HG03521 (cell line): Measurements from ENCODE around the gene SARM1.
"Not testable (repeated sequence)": the region's sequence is repeated elsewhere in the genome, so short reads cannot be mapped to it uniquely, and the experiment has no call there.

ENCODE experiments used
- ATAC-seq: cut with Tn5 transposase; IDR thresholded peaks from one replicate; pipeline ENCODE4 v1.9.1; 2021; ENCODE audit warnings: mild to moderate bottlenecking, moderate library complexity; ENCODE audit not compliant: unreplicated experiment

SARM1 gene

DNA sequence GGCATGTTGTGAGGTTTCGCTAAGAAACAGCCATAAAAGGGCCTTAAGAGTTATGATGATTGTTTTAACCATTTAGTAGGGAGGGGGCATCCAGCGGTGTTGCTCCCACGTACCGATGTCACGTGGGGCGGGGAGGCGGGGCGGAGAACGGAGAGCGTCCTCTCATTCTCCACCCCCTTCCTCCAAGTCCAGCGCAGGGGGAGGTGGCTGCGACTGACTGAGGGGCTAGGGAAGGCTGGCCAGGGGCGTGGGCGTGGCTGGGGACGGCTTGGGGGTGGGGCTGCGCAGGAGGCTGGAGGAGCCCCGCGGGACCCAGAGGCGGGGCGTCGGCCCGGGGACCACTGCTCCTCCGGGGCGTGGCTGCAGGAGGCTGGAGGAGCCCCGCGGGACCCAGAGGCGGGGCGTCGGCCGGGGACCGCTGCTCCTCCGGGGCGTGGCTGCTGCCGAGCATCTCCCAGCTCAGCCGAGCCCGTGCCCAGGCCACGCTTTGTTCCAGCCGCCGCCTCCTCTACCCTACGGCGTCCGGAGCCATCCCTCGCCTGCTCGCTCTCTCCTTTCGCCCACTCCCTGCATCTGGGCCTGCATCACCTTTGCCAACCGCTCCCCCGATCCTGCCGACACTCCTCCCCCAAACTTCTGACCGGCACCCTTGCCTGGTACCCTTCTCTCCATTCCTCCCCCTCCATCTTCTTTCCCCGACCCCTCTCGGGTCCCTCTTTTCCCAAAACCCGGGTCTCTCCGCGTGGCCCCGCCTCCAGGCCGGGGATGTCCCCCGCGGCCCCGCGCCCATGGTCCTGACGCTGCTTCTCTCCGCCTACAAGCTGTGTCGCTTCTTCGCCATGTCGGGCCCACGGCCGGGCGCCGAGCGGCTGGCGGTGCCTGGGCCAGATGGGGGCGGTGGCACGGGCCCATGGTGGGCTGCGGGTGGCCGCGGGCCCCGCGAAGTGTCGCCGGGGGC lies at the start of gene SARM1:
TSS of gene SARM1 (plus strand) at position 450 of the 958 bp plus-strand sequence. CDS start at position 789, 339 bp downstream.
- ATAC-seq: peak; percentile 81

- no peak for ATAC-seq
Observed at GRCh38 chr17:28324267-28324745, 47.2 kb upstream of the SARM1 start.

DNA sequence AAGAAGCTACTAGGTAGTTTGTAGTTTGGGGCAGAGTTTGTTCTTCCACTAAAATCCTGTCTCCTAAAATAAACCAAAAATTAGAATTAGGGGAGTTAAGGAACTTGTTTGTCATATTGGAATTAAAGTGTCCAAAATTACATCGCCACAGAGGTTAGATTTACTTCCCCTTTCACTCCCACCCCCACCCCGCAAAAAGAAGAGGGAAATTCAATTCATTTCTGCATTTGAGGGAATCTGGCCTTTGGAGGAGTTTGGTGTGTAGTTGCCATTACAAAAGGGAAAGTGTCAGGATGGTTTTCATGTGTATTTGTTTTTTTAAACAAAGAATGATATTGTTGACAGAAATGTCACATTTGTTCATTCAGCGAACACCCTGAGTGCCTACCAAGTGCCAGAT lies 46.7 kb upstream of the SARM1 start:
- ATAC-seq: no peak

DNA sequence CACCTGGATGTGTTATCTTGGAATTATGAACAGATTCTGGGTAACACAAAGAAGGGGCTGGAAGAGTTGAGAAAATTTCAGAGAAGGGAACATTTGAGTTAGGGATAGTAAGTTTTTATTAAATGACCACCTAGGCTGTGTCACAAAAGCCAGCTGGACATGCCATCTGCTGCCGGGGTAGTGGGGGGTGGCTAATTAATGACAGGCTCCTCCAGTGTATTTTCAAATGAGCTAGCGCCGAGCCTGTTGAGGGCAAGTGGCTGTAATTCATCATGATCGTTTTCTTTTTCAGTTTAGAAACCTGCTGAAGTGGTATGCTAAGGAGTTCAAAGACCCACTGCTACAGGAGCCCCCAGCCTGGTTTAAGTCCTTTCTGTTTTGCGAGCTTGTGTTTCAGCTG lies 46.3 kb upstream of the SARM1 start:
- no peak for ATAC-seq

DNA sequence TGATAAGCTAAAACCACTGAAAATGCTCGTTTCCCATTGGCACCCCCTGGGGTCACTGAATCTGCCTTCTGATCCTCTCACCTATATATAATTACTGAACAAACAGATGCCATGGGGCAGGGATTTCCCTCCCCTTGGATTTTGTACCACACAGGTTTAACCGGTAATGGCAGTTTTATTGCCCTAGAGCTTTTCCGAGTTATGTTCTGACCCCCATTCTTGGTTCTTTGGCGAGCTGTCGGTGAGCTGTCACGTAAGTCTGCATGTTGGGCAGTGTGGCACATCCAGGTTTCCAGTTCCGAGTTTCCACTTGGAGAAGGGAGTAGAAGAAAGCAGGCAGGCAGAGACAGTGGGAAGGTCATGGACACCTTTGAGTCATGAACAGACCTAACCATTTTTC lies 45.4 kb upstream of the SARM1 start:
- ATAC-seq: no peak

DNA sequence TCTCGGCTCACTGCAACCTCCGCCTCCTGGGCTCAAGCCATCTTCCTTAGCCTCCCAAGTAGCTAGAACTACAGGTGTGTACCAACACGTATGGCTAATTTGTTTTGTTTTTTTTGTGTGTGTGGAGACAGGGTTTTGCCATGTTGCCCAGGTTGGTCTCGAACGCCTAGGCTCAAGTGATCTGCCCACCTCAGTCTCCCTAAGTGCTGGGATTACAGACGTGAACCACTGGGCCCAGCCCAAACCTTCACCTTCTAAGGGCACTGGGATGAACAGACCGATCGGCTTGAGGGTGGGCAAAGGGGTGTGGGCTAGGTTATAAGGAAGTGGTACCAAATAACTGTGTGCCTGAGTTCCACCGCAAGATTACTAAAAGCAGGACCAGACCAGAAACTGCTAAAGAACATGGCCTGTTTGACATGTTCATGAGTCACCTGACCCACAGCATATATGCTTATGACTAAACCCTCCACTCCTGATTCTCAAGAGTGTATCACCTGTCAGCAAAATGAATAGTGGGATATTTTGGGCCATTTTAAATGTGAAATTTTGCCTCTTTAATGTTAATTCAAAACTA lies 44.4 kb upstream of the SARM1 start:
- no peak for ATAC-seq

- no peak for ATAC-seq
Observed at GRCh38 chr17:28327709-28328108, 43.8 kb upstream of the SARM1 start.

GRCh38 chr17:28328325-28328724 lies 43.2 kb upstream of the SARM1 start:
- no peak for ATAC-seq

- ATAC-seq: no peak
Observed at GRCh38 chr17:28330671-28331070, 40.8 kb upstream of the SARM1 start.

DNA sequence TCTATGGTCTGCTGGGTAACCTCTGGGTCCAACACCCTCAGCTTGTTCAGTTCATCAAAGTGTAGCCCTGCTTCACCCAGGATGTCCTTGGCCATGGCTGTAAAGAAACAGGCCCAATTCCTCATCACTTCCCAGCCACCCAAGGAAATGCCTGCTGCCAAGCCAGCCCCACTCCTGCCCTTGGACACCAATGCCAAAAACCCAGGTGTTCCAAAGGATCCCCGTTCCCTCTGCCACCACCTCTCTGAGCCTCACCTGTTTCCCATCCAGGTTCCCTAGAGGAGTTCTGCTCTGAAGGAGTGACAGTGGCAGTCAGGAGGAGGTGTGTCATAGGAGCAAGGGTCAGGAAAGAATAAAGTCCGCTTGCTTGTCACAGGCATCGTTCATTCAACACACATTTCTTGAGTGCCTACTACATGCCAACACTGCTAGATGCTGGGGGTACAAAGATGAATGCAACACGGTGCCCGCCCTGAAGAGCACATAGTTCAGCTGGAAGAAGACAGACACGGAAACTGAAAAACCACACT lies 39.5 kb upstream of the SARM1 start:
- no peak for ATAC-seq

GRCh38 chr17:28333083-28333746 lies 38.3 kb upstream of the SARM1 start:
- ATAC-seq: no peak

DNA sequence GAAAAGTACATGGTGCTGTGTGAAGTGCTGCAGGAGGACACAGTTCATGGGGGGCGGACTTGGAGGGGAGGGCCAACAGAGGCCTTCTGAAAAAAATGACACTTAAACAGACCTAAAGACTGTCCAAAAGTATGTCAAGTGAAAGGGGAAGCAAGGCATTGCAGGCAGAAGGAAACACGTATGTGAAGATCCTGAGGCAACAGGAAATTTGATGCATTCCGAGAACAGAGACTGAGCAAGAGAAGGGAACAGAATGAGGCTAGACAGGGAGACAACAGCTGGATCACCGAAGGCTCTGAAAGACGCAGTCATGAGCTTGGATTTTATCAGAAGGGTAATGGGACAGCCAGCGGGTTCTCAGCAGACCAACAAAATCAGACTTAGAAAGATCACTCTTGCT lies 37.3 kb upstream of the SARM1 start:
- ATAC-seq: no peak

DNA sequence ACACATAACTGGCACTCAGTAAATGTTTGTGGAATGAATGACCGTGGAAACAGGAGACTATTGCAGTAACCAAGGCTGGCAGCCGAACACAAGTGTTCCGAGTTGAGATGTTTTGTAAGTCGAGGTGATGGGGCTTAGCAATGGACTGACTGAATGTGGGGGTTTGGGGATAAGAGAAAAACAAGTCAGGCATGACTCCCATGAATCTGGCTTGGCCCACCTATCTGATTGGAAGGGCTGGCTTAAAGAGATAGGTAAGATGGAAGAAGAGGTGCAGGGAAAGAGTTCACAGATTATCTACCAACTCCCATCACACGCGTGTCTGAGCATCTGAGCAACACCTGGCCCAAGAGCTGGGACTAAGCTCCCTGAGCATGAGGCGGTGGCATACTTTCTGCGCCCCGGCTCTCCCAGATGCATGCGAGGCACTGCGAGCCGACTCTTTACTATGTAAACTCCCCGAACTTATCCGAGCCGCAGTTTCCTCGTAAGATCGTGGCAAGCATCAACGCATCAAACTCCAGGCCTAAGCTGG lies 36.8 kb upstream of the SARM1 start:
- ATAC-seq: no peak

- ATAC-seq: peak; percentile 93
Observed at GRCh38 chr17:28335201-28335958, 36.1 kb upstream of the SARM1 start, which contains the start of the genes IFT20 and TNFAIP1. IFT20 (minus strand) TSS chr17:28335472; CDS start chr17:28331985, 3,487 bp downstream. TNFAIP1 (plus strand) TSS chr17:28335761; CDS start chr17:28339522, 3,761 bp downstream.

- no peak for ATAC-seq
Observed at GRCh38 chr17:28335959-28336871, 35.3 kb upstream of the SARM1 start.

DNA sequence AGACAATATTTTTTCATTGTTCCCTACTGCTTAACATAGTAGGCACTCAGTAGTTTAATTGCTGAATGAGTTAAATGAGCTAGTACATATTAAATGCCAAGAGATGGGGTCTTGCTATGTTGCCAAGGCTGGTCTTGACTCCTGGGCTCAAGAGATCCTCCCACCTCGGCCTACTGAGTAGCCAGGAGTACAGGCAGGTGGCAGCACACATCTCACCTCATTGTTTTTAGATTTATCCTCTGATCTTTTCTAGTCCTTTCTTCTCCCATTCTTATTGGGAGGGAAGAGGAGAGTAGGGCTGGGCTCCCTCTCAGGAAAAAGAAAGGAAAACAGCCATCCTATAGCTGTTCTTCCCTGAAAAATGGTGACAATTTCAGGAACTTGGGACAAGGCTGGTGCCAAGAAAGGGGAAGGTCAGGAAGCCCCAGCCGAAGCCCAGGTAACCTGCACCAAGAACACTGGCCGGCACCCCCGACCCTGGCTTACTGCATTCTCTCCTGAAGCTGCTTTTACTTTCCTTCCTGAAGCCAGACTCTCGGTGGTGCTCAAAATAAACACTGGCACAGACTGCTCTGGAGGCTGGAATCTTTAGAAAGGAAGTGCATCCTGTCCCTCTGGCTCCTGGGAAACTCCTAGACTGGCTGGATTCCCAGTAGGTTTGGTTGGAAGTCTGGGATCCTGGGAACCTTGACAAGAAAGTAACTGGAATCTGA lies 33.3 kb upstream of the SARM1 start:
- no peak for ATAC-seq

DNA sequence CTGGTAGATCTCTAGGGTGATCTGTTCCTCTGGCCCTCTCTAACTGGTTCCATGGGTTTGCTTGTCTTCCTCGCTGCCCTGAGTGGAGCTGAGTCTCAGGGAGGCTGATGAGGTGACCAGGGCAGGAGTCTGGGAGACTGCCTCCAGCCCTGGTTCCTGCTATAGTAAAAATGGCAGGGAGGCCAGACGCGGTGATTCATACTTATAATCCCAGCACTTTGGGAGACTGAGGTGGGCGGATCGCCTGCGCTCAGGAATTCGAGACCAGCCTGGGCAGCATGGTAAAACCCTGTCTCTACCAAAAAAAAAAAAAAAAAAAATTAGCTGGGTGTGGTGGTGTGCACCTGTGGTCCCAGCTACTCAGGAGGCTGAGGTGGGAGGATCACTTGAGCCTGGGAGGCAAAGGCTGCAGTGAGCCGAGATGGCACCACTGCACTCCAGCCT lies 32.7 kb upstream of the SARM1 start:
- ATAC-seq: not testable (repeated sequence)

GRCh38 chr17:28339431-28339830 lies 32.1 kb upstream of the SARM1 start:
- ATAC-seq: no peak
